ENCODE data around the gene ANO7. TPM values are rescaled to one million over a fixed set of nuclear protein-coding genes. Genes with fewer than 3 reads are reported as not detected.

The ANO7 gene
- total and polyA plus RNA-seq, 2 of the 8 experiments (the other 6 are each of a cell fraction or from before 2014, with no cell fraction given): 3.2 to 6.9 TPM

GRCh38 chr2:241197947-241198346 is 9.5 kb downstream of the ANO7 start:
- Histone ChIP-seq H2AFZ (ENCODE audit: low read length) (no peak overlapping the region), H2BK5ac (ENCODE audit: low read depth, low read length) (no peak overlapping the region; the same call in 1 of the 2 replicates), H4K91ac (replicated peaks; ENCODE audit: insufficient read length, low read length) (no peak overlapping the region), H3K4ac (replicated peaks; ENCODE audit: insufficient read length, low read depth, low read length) (no peak overlapping the region), H2BK15ac (ENCODE audit: low read length) (no peak overlapping the region), H4K8ac (ENCODE audit: extremely low read depth, insufficient read depth, low read length) (no peak overlapping the region; the same call in 1 of the 2 replicates), H3K4me1 (replicated peaks in 1 of 4; ENCODE audit: control insufficient read depth in 3 of 4, insufficient read depth in 4 of 4, low read length in 3 of 4) (no peaks in the 10 kb centered on the region; a peak in 1 of 7 replicates), H3K23ac (ENCODE audit: insufficient read length) (no peak overlapping the region), H3K79me1 (ENCODE audit: low read depth, low read length) (no peaks in the 10 kb centered on the region), H3K9me3 (ENCODE audit: insufficient read depth in 2 of 2, low read depth in 1 of 2, low read length in 1 of 2) (no peaks in the 10 kb centered on the region), H3K27ac (ENCODE audit: low read depth, low read length) (no peak overlapping the region), H2BK12ac (ENCODE audit: low read depth, low read length) (no peak overlapping the region), H3K4me3 (ENCODE audit: extremely low read depth in 1 of 4, insufficient read depth in 2 of 4, low read depth in 3 of 4, low read length in 4 of 4) (no peak overlapping the region), H2BK20ac (ENCODE audit: low read length) (no peak overlapping the region), H2BK120ac (replicated peaks; ENCODE audit: low read depth, low read length) (no peak overlapping the region), H3K36me3 (ENCODE audit: control insufficient read depth in 2 of 4, insufficient read depth in 4 of 4, low read length in 3 of 4) (no peaks in the 10 kb centered on the region), H4K5ac (ENCODE audit: insufficient read length, low read depth, low read length) (no peak overlapping the region), H3K18ac (ENCODE audit: extremely low read depth, low read length) (no peak overlapping the region), H3K56ac (replicated peaks; ENCODE audit: insufficient read length, low read depth, low read length) (no peak overlapping the region), H3K27me3 (replicated peaks in 1 of 4; ENCODE audit: control insufficient read depth in 3 of 4, extremely low read depth in 1 of 4, insufficient read depth in 3 of 4, low read length in 3 of 4) (no peaks in the 10 kb centered on the region; a peak in 1 of 7 replicates), H3K9ac (replicated peaks in 1 of 4; ENCODE audit: extremely low read depth in 1 of 4, low read depth in 3 of 4, low read length in 3 of 4) (no peak overlapping the region), H3K14ac (ENCODE audit: insufficient read length) (no peak overlapping the region), H3K4me2 (ENCODE audit: insufficient read depth in 1 of 2, low read depth in 2 of 2, low read length in 2 of 2) (no peak overlapping the region), H2AK5ac (ENCODE audit: low read depth, low read length) (no peak overlapping the region), H4K20me1 (replicated peaks in 1 of 2; ENCODE audit: control insufficient read depth in 1 of 2, insufficient read depth in 2 of 2, low read length in 2 of 2) (peaks cover 0 to 3% of the 10 kb centered on the region in 2 experiments), H3K79me2 (ENCODE audit: control insufficient read depth in 1 of 2, insufficient read depth in 2 of 2, low read length in 2 of 2) (no peaks in the 10 kb centered on the region), H3K23me2 (ENCODE audit: low read depth, low read length) (no peaks in the 10 kb centered on the region)
- ChIA-PET CTCF (ENCODE audit: partially characterized antibody) (interaction anchor here (1.0 to 1.7 kb wide), 4 partner anchors 13 to 283 kb away, joined by 3 to 4 read pairs (median 3); no protein-coding TSS in a partner anchor), POLR2A (ENCODE audit: partially characterized antibody) (no interaction called here)
- FAIRE-seq: no peak
- TF ChIP-seq SIN3A (conservative IDR thresholded peaks at IDR 0.05 in 1 of 2, IDR thresholded peaks at IDR 0.05 in 1 of 2; ENCODE audit: low read depth in 1 of 2, low read length in 2 of 2) (no peak), SIX5 (IDR thresholded peaks at IDR 0.05; ENCODE audit: low read depth, low read length) (no peak), CBX8 (IDR thresholded peaks at IDR 0.05; ENCODE audit: borderline replicate concordance, low read depth, low read length) (no peak), SUZ12 (IDR thresholded peaks at IDR 0.05; ENCODE audit: low read length) (no peak), POU5F1 (IDR thresholded peaks at IDR 0.05; ENCODE audit: low read depth, low read length) (no peak), ATF2 (IDR thresholded peaks at IDR 0.05; ENCODE audit: low read length) (no peak), CHD2 (IDR thresholded peaks at IDR 0.05; ENCODE audit: low read length) (no peak), CTCF (IDR thresholded peaks at IDR 0.05; ENCODE audit: control extremely low read depth in 1 of 3, insufficient read depth in 1 of 3, low read depth in 1 of 3, low read length in 3 of 3) (no peak), CTBP2 (IDR thresholded peaks at IDR 0.05; ENCODE audit: borderline replicate concordance, insufficient read depth, insufficient read length, low read length) (no peak)
- WGBS, 2 experiments (ENCODE audit: extremely low coverage in 1 of 2, insufficient coverage in 1 of 2, insufficient read length in 1 of 2, insufficient replicate concordance in 2 of 2, low coverage in 1 of 2, low lambda C conversion rate in 2 of 2, missing lambda C conversion rate in 1 of 2): 81% methylated on average over 5 of the region's 6 CpGs; no CpG with 5 or more reads in 1 of the 2 experiments
- no peak for DNase-seq (ENCODE audit: low read depth in 1 of 2, low spot score in 2 of 2)
